Neutrophil (primary cell): ENCODE data around the gene C4orf36.

ENCODE experiments used
- H3K27ac ChIP-seq: fragments of 200-600 bp; sonication (generic); 2 replicates; pipeline ENCODE4 v1.5.1; 2016; ENCODE audit warnings: mild to moderate bottlenecking, moderate library complexity
- H3K27me3 ChIP-seq: fragments of 200-600 bp; sonication (generic); 2 replicates; pipeline ENCODE4 v1.6.0; 2016; ENCODE audit warnings: mild to moderate bottlenecking
- H3K36me3 ChIP-seq: fragments of 200-600 bp; sonication (generic); 2 replicates; pipeline ENCODE4 v1.5.1; 2017
- H3K4me1 ChIP-seq, 2 experiments: fragments of 200-600 bp in 1 of 2; sonication (generic) in 1 of 2; 1 replicate in 1 of 2; 2 replicates in 1 of 2; pipeline versions ENCODE4 v1.5.1 to v1.6.1; 2013 to 2016; ENCODE audit warnings: low read depth in 1 of 2, low read length in 1 of 2, mild to moderate bottlenecking in 1 of 2, moderate library complexity in 1 of 2; ENCODE audit not compliant: control insufficient read depth in 1 of 2, insufficient read depth in 1 of 2
- H3K4me3 ChIP-seq, 2 experiments: fragments of 200-600 bp in 1 of 2; sonication (generic) in 1 of 2; 1 replicate in 1 of 2; 2 replicates in 1 of 2; pipeline ENCODE4 v1.5.1; 2013 to 2016; ENCODE audit warnings: low read depth in 1 of 2, low read length in 1 of 2, mild to moderate bottlenecking in 1 of 2, moderate library complexity in 1 of 2
- H3K9me3 ChIP-seq: fragments of 200-600 bp; sonication (generic); 2 replicates; pipeline ENCODE4 v1.5.1; 2016
- CTCF ChIP-seq: fragments of 200-600 bp; sonication (generic); IDR thresholded peaks from 2 replicates; pipeline ENCODE4 v1.5.1; 2016; ENCODE audit warnings: antibody characterized with exemption

The C4orf36 gene

GRCh38 chr4:86870442-86871069 lies 21.7 kb downstream of the C4orf36 start:
- H3K27me3 ChIP-seq, result no peaks in the 10 kb centered on the region
- no peaks in the 10 kb centered on the region for H3K9me3 ChIP-seq
- H3K4me3 ChIP-seq, result no peak overlapping the region
- no peak for TF ChIP-seq CTCF
- H3K27ac ChIP-seq, result no peak overlapping the region
- no peaks in the 10 kb centered on the region for H3K36me3 ChIP-seq
- no peaks in the 10 kb centered on the region for H3K4me1 ChIP-seq

GRCh38 chr4:86857341-86858052 lies 34.7 kb downstream of the C4orf36 start:
- Histone ChIP-seq H3K4me1 (no peaks in the 10 kb centered on the region), H3K27me3 (no peaks in the 10 kb centered on the region), H3K27ac (no peak overlapping the region), H3K4me3 (no peak overlapping the region), H3K36me3 (no peaks in the 10 kb centered on the region), H3K9me3 (no peaks in the 10 kb centered on the region)
- no peak for TF ChIP-seq CTCF

GRCh38 chr4:86856896-86857295 lies 35.3 kb downstream of the C4orf36 start:
- Histone ChIP-seq H3K4me1 (no peaks in the 10 kb centered on the region), H3K36me3 (no peaks in the 10 kb centered on the region), H3K27ac (no peak overlapping the region), H3K4me3 (no peak overlapping the region), H3K9me3 (no peaks in the 10 kb centered on the region), H3K27me3 (no peaks in the 10 kb centered on the region)
- TF ChIP-seq CTCF, result no peak

GRCh38 chr4:86855572-86855971 lies 36.6 kb downstream of the C4orf36 start:
- no peak overlapping the region for H3K4me3 ChIP-seq
- no peak overlapping the region for H3K27ac ChIP-seq
- no peaks in the 10 kb centered on the region for H3K4me1 ChIP-seq
- no peak for TF ChIP-seq CTCF
- no peaks in the 10 kb centered on the region for H3K36me3 ChIP-seq
- no peaks in the 10 kb centered on the region for H3K27me3 ChIP-seq
- no peaks in the 10 kb centered on the region for H3K9me3 ChIP-seq

- Histone ChIP-seq H3K36me3 (no peaks in the 10 kb centered on the region), H3K9me3 (no peaks in the 10 kb centered on the region), H3K4me1 (no peaks in the 10 kb centered on the region), H3K27me3 (no peaks in the 10 kb centered on the region), H3K4me3 (no peak overlapping the region), H3K27ac (no peak overlapping the region)
- TF ChIP-seq CTCF, result no peak
These were observed 39.0 kb downstream of the C4orf36 start for GRCh38 chr4:86853209-86853608.
